Activated T-cell treated with anti-CD3 and anti-CD28 coated beads for 4 hours (primary cell): Measurements from ENCODE around the gene JAM3.

Source experiments
- DNase-seq: peaks from one replicate; pipeline ENCODE4 v3.0.0-alpha.2; 2020

The JAM3 gene

GRCh38 chr11:134068829-134069425 lies at the start of gene JAM3:
Gene JAM3 (plus strand): TSS chr11:134069072. CDS start chr11:134069084, 12 bp downstream.
- DNase-seq, result peak; percentile 95

- DNase-seq, result no peak
These were observed 49.4 kb upstream of the JAM3 start for GRCh38 chr11:134019500-134019899.

GRCh38 chr11:134020598-134020997 lies 48.3 kb upstream of the JAM3 start:
- no peak for DNase-seq

GRCh38 chr11:134021326-134021725 lies 47.5 kb upstream of the JAM3 start:
- no peak for DNase-seq

- no peak for DNase-seq
These were observed 46.1 kb upstream of the JAM3 start for GRCh38 chr11:134022748-134023147.

- no peak for DNase-seq
These were observed 44.3 kb upstream of the JAM3 start for GRCh38 chr11:134024420-134025081.

GRCh38 chr11:134025082-134025429 lies 43.8 kb upstream of the JAM3 start:
- DNase-seq, result no peak

- DNase-seq, result no peak
These were observed 42.1 kb upstream of the JAM3 start for GRCh38 chr11:134026655-134027343.

- no peak for DNase-seq
These were observed 41.2 kb upstream of the JAM3 start for GRCh38 chr11:134027671-134028070.

- DNase-seq, result no peak
These were observed 40.4 kb upstream of the JAM3 start for GRCh38 chr11:134028368-134028920.

GRCh38 chr11:134030853-134031252 lies 38.0 kb upstream of the JAM3 start:
- DNase-seq, result no peak

- DNase-seq, result no peak
These were observed 36.8 kb upstream of the JAM3 start for GRCh38 chr11:134032043-134032442.

GRCh38 chr11:134032501-134033091 lies 36.3 kb upstream of the JAM3 start:
- DNase-seq, result no peak

GRCh38 chr11:134033276-134033675 lies 35.6 kb upstream of the JAM3 start:
- DNase-seq, result no peak

- peak; percentile 50 for DNase-seq
These were observed 35.0 kb upstream of the JAM3 start for GRCh38 chr11:134033696-134034491.

- no peak for DNase-seq
These were observed 34.1 kb upstream of the JAM3 start for GRCh38 chr11:134034496-134035381.

- no peak for DNase-seq
These were observed 32.3 kb upstream of the JAM3 start for GRCh38 chr11:134036492-134037045.

GRCh38 chr11:134037046-134037908 lies 31.6 kb upstream of the JAM3 start:
- peak; percentile 39 for DNase-seq

- DNase-seq, result no peak
These were observed 29.9 kb upstream of the JAM3 start for GRCh38 chr11:134038897-134039470.
